GM19023 (cell line): ENCODE measurements around the gene KCNJ14.

Source experiments
- ATAC-seq: cut with Tn5 transposase; IDR thresholded peaks from one replicate; pipeline ENCODE4 v1.9.1; 2021; ENCODE audit warnings: mild to moderate bottlenecking, moderate library complexity; ENCODE audit not compliant: unreplicated experiment

Gene KCNJ14

DNA sequence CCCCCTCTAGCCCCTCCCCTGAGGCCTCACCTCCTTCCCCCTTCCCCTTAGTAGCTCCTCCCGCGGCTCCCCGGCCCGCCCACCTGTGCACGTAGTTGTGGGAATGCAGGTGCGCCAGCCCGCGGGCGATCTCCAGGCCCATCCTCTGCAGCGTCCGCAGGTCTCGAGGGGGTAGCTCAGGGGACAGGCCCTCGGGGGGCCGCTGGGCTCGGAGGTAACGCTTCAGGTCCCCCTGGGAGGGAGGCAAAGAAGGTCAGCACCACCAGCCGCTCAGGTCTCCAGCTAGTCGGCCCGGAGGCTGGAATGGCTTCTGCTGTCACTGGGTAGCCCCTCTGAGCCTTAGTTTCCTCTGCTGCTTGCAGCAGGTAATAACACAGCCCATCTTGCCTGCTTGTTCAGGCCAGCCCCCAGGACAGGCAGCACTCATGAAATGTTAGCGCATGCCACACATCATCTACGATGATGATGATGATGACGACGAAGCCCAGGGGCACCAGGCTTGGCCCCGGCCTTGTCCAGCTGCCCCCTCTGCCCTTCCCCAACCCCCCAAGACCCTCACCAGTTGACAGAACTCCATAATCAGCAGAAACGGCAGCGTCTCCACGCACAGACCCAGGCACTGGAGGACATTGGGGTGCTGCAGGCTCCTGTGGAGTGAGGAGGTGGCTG is 47.1 kb downstream of the KCNJ14 start:
- ATAC-seq = no peak

DNA sequence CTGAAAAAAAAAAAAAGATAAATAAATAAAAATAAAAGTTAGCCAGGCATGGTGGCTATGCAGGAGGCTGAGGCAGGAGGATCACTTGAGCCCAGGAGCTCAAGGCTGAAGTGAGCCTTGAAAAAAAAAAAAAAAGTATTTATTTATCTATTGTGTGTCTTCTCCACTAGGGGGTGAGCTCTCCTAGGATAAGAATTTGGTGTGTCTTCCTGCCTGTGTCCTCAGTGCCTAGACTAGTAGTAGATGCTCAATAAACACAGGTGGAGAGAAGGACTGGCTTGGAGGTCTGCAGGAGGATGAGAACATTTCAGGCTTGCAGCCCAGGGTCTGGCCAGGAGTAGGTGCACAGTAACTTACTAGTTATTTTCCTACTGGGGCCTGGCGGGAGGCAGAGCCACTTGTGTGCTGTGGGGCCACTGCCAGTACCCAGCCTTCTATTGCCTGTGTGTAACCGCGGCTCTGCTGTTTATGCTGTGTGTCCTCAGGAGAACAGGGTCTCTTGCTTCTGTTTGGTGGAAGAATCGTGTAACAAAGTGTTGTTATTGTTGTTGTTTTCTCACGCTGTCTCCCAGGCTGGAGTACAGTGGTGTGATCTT is 50.9 kb downstream of the KCNJ14 start:
- ATAC-seq = no peak

DNA sequence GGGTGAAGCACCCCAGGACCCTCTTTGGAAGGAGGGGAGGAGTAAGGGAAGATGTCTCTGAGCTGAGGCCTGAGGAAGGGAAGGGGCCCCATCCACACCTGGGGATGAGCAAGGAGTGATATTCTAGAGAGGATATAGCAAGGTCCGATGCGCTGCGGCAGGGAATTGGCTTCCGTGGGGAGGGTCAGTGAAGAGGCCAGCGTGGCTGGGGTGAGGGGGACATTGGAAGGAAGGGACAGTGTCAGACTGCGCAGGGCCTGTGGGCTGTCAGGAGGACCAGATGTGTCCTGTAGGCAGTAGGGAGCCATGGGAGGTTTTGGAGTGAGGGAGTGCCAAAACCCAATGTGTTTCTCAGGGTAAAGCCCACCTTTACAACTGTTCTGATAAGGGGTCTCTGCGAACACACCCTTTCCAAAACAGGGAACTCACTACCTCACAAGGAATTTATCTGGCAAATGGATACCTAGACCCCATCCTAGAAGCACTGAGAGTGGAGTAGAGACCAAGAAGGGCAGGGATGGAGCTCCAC is 52.6 kb downstream of the KCNJ14 start:
- no peak for ATAC-seq

DNA sequence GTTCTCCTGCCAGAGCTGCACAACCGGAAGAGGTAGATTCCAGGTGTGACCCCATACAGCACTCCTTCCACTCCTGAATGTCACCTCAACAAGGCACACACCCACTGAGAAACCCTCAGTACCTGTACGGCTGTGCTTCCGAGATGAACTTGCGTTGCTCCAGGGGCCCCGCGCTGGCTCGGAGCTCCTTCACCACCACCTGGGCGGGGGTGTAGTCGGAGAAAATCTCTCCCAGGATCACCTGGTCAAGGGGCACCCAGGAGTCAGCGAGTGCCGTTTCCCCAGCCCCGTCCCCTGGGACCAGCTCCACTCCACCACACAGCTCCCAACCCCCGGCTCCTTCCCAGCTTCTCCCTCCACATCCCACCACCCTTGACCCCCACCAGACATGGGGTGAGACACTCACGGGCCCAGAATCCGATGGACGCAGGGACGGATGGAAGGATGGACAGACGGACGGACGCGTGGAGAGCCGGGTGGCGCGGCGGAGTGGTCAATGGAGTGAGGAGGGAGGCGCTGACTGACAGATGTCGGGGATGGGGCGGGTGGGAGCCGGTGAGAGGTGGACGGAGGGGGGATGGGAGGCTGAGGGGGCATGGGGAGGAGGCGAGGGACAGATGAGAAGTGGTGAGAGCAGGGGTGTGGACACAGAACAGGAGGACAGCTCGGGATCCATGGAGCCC is 53.5 kb downstream of the KCNJ14 start:
- no peak for ATAC-seq

DNA sequence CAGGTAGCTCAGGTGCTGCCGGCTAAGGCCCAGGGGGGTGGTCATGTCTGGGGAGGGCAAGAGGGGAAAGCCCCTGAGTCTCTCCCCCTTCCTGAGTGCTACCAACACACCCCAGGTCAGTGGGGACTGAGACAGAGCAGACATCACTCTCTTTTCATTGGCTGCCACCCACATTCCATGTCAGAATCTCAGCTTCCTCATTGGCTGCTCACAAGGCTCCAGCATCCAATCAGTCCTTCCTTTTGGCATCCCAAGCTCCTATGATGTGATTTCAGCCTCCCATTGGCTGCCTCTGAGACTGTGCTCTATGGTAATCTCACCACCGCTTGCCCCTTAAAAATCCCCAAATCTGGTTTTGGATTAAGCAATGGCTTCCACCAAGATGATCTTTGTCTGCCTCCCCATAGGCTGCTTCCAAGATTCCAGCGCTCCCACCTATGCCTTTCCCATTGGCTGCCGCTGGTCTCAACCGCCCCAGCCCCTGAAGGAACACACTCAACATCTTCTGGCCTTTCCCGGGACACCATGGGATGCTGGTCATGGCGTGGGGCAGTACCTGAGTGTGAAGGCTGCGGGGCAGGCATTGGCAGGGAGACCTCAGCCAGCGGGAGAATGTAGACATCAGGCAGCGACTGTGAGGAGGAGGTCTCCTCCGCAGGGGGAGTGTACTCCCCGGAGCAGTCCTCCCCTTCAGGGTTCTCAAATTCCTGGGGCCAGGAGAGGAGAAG is 54.3 kb downstream of the KCNJ14 start:
- ATAC-seq = no peak

DNA sequence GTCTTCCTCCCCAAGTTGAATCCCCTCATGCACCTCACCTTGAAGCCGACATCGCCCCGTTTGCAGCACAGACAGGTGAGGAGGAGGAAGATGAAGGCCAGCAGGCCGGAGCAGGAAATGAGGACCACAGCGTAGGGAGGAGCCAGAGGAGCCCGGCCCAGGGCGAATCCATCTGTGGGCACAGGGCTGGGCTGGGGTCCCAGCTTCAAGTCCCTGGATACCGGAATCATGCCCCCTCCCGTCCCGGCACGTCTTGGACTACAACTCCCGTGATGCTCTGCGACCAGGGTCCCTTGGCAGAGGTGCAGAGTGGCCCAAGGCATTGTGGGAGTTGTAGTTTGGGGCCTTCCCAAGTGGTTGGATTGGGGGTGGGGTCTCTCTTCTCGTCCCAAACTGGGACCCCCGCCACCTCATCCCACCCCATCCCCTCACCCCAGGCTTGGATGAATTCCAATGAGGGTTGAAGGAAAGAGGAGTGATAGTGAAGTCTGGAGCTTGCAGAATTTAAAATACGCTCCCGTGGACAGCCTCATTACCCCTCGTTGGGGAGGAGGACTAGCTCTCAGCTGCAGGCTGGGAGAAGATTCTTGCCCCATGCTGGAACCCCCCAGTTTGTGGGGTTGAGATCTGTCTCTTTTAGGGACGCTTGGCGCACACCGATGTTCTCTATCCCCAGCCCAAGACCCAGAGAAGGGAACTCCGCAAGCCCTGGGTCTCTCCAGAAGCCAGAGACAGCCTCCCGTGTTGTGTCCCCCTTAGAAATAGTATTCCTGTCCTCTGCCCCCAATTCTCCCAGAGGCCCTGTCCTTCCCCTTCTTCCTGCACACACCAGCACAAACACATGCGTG is 55.3 kb downstream of the KCNJ14 start:
- ATAC-seq = no peak

DNA sequence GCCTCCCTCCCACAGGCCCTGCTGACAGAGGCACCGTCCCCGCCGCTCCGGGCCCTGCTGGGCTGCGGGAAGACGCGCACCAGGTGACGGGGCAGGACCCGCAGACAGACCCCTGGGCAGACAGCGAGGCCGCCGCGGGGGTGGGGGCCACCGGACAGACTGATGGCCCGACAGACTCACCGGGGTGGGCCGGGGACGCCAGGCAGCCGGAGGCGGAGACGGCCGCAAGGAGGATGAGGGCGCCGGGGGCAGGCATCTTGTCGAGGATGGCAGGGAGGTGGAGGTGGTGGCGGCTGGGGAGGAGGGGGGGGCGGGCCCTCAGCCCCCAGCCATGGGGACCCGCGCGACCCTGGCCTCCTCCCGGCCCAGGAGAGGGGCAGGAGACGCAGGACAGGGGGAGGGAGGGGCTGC is 56.0 kb downstream of the KCNJ14 start:
- no peak for ATAC-seq

DNA sequence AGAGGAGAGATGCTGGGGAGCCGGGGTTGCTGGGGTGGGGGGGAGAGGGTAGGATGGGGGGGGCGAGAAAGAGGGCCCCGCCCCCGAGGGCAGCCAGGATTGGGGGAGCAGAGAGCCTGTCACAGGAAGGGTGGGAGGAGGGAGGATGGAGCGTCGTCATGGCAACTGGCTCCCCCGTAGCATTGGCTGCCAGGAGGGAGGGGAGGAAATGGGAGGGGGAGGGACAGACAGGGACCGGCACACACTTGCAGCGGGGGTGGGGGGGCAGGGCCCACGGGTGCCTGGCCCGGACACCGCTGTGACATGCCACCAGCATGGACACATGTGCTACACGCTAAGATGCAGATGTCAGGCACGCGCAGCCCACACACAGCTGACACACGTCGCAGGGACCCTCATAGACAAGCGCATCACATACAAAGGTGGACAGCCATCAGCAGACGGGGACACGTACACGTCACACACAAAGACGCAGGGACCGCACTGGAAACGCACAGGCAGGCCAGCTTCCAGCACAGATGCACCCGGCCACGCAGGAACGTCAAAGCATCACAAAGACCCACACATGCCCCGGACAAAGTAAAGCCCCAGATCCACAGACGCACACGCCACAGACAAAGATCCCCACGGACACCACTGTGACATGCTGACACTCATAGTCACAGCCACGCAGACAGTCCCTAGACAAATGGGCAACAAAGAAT is 56.6 kb downstream of the KCNJ14 start, which contains the start of gene LMTK3:
Gene LMTK3, minus strand, starts transcription at position 36 of the 704 bp plus-strand sequence. CDS start 259 bp downstream, outside the sequence.
- no peak for ATAC-seq

DNA sequence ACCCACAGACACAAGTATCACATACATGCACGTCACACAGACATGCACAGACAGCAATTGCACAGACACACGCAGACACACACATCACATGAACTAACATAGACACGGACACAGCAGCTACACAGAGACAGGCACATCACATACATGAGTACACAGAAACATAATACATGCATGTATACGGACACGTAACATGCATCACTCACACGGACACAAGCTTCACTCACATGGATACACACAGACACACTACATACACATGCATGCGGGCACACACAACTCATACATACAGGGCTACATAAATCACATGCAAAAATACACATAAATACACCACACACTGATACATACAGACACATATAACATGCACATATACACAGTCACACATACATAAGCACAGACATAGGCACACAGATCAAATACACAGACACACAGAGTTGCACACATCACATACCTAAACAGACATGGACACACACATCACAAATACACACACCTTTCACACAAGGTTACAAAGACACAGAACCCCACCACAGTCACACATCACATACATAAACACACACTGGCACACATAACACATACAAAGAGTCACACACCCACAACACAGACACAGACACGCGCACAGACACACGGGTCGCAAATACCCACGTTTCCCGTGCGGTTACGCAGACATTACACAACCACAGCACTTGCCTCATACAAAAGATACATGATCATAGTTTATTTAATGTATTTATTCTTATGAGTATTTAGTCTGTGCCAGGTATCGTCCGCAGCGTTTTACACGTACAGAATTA is 57.3 kb downstream of the KCNJ14 start:
- ATAC-seq = no peak

DNA sequence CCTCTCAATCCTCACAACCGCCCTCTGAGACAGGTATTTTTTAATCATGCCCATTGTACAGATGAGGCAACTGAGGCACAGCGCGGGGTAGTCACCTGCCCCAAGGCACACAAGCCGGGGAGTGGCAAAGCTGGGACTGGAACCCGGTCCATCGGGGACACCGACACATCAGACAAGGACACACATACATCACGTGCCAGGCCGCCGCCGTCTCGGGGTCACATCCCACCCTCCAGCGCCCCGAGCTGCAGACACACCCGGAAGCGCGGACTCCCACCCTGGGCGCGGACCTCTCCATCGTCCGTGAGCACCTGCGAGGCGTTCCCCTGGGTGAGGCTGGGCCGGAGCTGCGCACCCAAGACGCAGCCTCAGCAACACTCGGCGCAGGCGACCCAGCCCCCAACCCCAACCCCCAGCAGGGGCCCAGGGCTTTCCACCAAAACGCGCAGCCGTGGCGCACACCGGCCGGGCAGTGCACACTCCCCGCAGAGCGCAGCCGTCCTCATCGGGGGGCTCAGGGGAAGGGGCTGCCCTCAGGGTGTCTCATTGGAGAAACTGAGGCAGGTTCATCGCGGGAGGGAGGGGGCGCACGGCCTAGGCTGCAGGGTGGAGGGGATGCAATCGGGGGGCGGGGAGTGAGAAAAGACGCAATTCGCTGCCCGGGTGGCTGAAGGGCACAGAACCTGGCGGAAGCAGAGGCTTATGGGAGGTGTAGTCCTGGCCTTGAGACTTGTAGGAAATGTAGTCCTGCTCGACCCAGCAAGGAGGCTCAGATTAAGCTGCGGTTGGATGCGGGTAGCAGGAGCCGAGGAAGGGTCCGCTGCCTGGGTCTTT is 58.1 kb downstream of the KCNJ14 start:
- ATAC-seq = no peak

DNA sequence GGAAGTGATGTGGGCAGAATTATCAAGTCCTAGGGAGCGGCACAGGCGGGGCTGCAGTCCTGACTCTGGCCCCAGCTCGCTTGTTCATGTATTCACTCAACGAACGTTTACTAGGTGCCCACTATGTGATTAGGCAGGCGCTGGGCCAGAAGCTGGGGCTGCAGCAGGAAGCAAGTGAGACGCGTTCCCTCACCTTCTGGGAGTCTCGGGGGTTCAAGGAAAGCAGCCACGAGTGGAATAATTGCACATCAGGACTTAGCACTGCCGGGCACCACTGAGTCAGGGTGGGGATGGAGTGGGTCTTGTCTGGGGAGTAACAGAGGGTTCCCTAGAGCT is 58.7 kb downstream of the KCNJ14 start:
- ATAC-seq = no peak

DNA sequence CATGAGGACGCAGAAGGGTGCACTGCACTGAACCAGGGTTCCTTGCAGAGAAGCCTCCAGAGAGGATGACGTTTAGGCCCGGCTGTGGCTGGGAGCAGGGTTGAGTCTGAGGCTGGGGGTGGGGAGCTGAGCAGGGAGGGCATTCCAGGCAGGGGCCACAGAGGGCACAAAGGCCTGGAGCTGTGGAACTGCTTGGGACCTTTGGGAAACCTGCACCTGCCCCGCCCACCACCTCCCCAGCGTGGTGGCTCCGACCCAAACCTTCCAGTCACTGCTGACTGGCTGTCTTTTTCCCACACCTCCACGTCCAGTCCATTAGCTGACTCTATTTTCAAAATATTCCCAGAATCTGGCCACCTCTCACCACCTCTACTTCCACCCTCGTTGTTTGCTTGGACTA is 61.2 kb downstream of the KCNJ14 start:
- ATAC-seq = no peak
